K562 (cell line): ENCODE measurements around the gene ZNF831. TPM values are rescaled to one million over a fixed set of nuclear protein-coding genes. Genes with fewer than 3 reads are reported as not detected.

Experiments used
- ATAC-seq: fragments of 200-7000 bp; cut with Tn5 transposase; 3 replicates; pipeline ENCODE4 v1.9.1; 2020; ENCODE audit warnings: moderate library complexity
- BruUV-seq: library from RNA; stranded (reverse); fragments of 400-500 nt; replicated peaks from 2 replicates; lab custom pipeline; 2021; lab: Mats Ljungman, UMichigan
- CTCF ChIA-PET: fragments of 300-600 bp; formaldehyde crosslinking; extraction: SDS; loops from one replicate; lab custom pipeline; 2021; ENCODE audit warnings: low intra/inter-chr PET ratio; lab: Yijun Ruan, JAX
- POLR2A ChIA-PET: fragments of 300-600, 350-650 bp; sonication (Branson Sonifier 250); formaldehyde crosslinking; extraction: SDS; loops from one replicate; lab custom pipeline; 2021; ENCODE audit warnings: antibody characterized with exemption, inconsistent platforms; lab: Yijun Ruan, JAX
- DNase-seq, 4 experiments: peaks; one replicate each; pipeline versions ENCODE4 v3.0.0 to v3.0.0-alpha.2; 2011 to 2018; ENCODE audit warnings: low spot score in 3 of 4, mixed read lengths in 3 of 4; ENCODE audit errors: extremely low read depth in 1 of 4
- FAIRE-seq: peaks from 2 replicates; lab custom pipeline; 2011; peaks lifted over from hg19 to GRCh38; lab: Jason Lieb, UNC
- H2AFZ ChIP-seq: 2 replicates; pipeline ENCODE4 v1.6.0; 2011; ENCODE audit warnings: low read depth, low read length, control low read depth, inconsistent platforms
- H3K27ac ChIP-seq: fragments of 200-600 bp; 3 replicates; pipeline ENCODE4 v1.8.0; 2011; ENCODE audit warnings: low read depth, mild to moderate bottlenecking, control low read depth, inconsistent platforms, low read length, moderate library complexity, mixed read lengths; ENCODE audit errors: extremely low read depth
- H3K27me3 ChIP-seq, 2 experiments: fragments of 300-600 bp in 1 of 2; 2 replicates in 1 of 2; 3 replicates in 1 of 2; pipeline versions ENCODE4 v1.6.0 to v1.8.0; 2011; ENCODE audit warnings: inconsistent platforms in 2 of 2, low read length in 2 of 2, mild to moderate bottlenecking in 1 of 2, mixed read lengths in 1 of 2, moderate library complexity in 1 of 2; ENCODE audit not compliant: control insufficient read depth in 2 of 2, insufficient read depth in 2 of 2
- H3K36me3 ChIP-seq: fragments of 300-600 bp; 3 replicates; pipeline ENCODE4 v1.8.0; 2011; ENCODE audit warnings: mild to moderate bottlenecking, low read length, inconsistent platforms; ENCODE audit not compliant: control insufficient read depth, insufficient read depth
- H3K4me1 ChIP-seq, 2 experiments: fragments of 200-600 bp in 1 of 2; replicated peaks in 1 of 2; 2 replicates in 1 of 2; 3 replicates in 1 of 2; pipeline versions ENCODE4 v1.5.1 to v1.8.0; 2011; ENCODE audit warnings: inconsistent platforms in 2 of 2, low read length in 2 of 2, mild to moderate bottlenecking in 1 of 2, mixed read lengths in 1 of 2, moderate library complexity in 1 of 2; ENCODE audit not compliant: control insufficient read depth in 2 of 2, insufficient read depth in 2 of 2
- H3K4me2 ChIP-seq: 2 replicates; pipeline ENCODE4 v1.6.1; 2011; ENCODE audit warnings: low read length, control low read depth, inconsistent platforms, mixed read lengths; ENCODE audit not compliant: insufficient read depth
- H3K4me3 ChIP-seq: fragments of 200-600 bp; sonication (generic), shearing (Covaris generic); 2 replicates; pipeline ENCODE4 v1.5.1; 2016; ENCODE audit warnings: control low read depth, inconsistent platforms
- H3K79me2 ChIP-seq: fragments of 200-600 bp; 3 replicates; pipeline ENCODE4 v1.8.0; 2011; ENCODE audit warnings: low read length, inconsistent platforms; ENCODE audit not compliant: control insufficient read depth, insufficient read depth
- H3K9ac ChIP-seq, 2 experiments: 2 replicates each; pipeline versions ENCODE4 v1.6.0 to v1.6.1; 2011; ENCODE audit warnings: low read depth in 2 of 2, low read length in 2 of 2, control low read depth in 1 of 2, inconsistent platforms in 1 of 2, mild to moderate bottlenecking in 1 of 2, mixed read lengths in 1 of 2; ENCODE audit not compliant: insufficient read depth in 1 of 2
- H3K9me1 ChIP-seq: one replicate; pipeline ENCODE4 v1.6.0; 2011; ENCODE audit warnings: inconsistent platforms, mild to moderate bottlenecking, low read length, moderate library complexity; ENCODE audit not compliant: control insufficient read depth, insufficient read depth
- H3K9me3 ChIP-seq: replicated peaks from 2 replicates; pipeline ENCODE4 v1.5.1; 2011; ENCODE audit warnings: low read depth, low read length, inconsistent platforms; ENCODE audit not compliant: control insufficient read depth, insufficient read depth
- H4K20me1 ChIP-seq: replicated peaks from 2 replicates; pipeline ENCODE4 v1.6.1; 2011; ENCODE audit warnings: low read length, inconsistent platforms, mixed read lengths; ENCODE audit not compliant: control insufficient read depth, insufficient read depth
- CHD1 ChIP-seq: fragments of 200-600 bp; sonication (generic); IDR thresholded peaks from one replicate; pipeline ENCODE4 v1.6.1; 2012; ENCODE audit warnings: mild to moderate bottlenecking, moderate library complexity, low read length, inconsistent platforms
- EP300 ChIP-seq: IDR thresholded peaks from 2 replicates; pipeline ENCODE4 v1.6.1; 2012; ENCODE audit warnings: low read length, improper control_type of control experiment
- ID3 ChIP-seq, 2 experiments: fragments of 250-450 bp in 1 of 2; fragments of 450-650 bp in 1 of 2; sonication (Bioruptor Pico) in 1 of 2; IDR thresholded peaks; 2 replicates each; pipeline versions ENCODE4 v1.6.1 to v1.8.0; 2016 to 2021; ENCODE audit warnings: mild to moderate bottlenecking in 2 of 2, moderate library complexity in 2 of 2, missing compliant biosample characterization in 1 of 2, missing genetic modification characterization in 1 of 2
- MCM5 ChIP-seq: fragments of 450-650 bp; IDR thresholded peaks from 2 replicates; pipeline ENCODE4 v1.6.1; 2016; ENCODE audit warnings: low read depth
- PBX2 ChIP-seq, 2 experiments: IDR thresholded peaks in 1 of 2; conservative IDR thresholded peaks in 1 of 2; 2 replicates each; pipeline ENCODE4 v1.6.1; 2016; ENCODE audit warnings: low read depth in 2 of 2, mild to moderate bottlenecking in 1 of 2, missing compliant biosample characterization in 1 of 2, missing genetic modification characterization in 1 of 2, moderate library complexity in 1 of 2
- PTTG1 ChIP-seq: fragments of 450-650 bp; IDR thresholded peaks from 2 replicates; pipeline ENCODE4 v1.6.1; 2016; ENCODE audit warnings: low read depth, mild to moderate bottlenecking, missing genetic modification characterization, missing compliant biosample characterization
- RERE ChIP-seq: sonication (generic); formaldehyde crosslinking; IDR thresholded peaks from 2 replicates; pipeline ENCODE4 v1.8.0; 2023; ENCODE audit warnings: missing genetic modification reagents, mild to moderate bottlenecking, borderline replicate concordance
- TEAD2 ChIP-seq: fragments of 450-650 bp; IDR thresholded peaks from 2 replicates; pipeline ENCODE4 v1.6.1; 2016; ENCODE audit warnings: missing genetic modification characterization, control low read depth, missing compliant biosample characterization
- ZNF121 ChIP-seq: sonication (generic); formaldehyde crosslinking; conservative IDR thresholded peaks from 2 replicates; pipeline ENCODE4 v1.8.0; 2022; ENCODE audit warnings: missing genetic modification reagents
- ZNF644 ChIP-seq: fragments of 200-800 bp; sonication (Bioruptor generic); IDR thresholded peaks from 2 replicates; pipeline ENCODE4 v1.6.1; 2016; ENCODE audit warnings: low read depth, missing genetic modification characterization, missing compliant biosample characterization
- ZSCAN29 ChIP-seq: fragments of 450-650 bp; IDR thresholded peaks from 2 replicates; pipeline ENCODE4 v1.6.1; 2017
- WGBS: fragments of 100-300 bp; shearing (Covaris generic); methylation state at CpG from one replicate; pipeline ENCODE4 v1.1.6; 2016; ENCODE audit warnings: low coverage, mixed read lengths; ENCODE audit not compliant: insufficient coverage; ENCODE audit errors: missing lambda C conversion rate; 5-methylcytosine and 5-hydroxymethylcytosine counted together
- in situ Hi-C: fragments of 300-500 bp; cut with MboI; formaldehyde crosslinking; loops from 4 replicates; pipeline ENCODE4 v1.15.0; 2018; ENCODE audit warnings: inconsistent platforms, mixed read lengths
- intact Hi-C: fragments of 100-400 bp; cut with micrococcal nuclease; formaldehyde crosslinking; loops from 2 replicates; pipeline ENCODE4 v1.14.2; 2022
- polyA plus RNA-seq, 8 experiments: library from polyadenylated mRNA; depleted of rRNA in 4 of 8; stranded (reverse) in 5 of 8; unstranded in 3 of 8; fragments of >200 nt; fragmentation: Nextera tagmentation in 2 of 8; fragmentation: Illumina TruSeq in 1 of 8; extraction: Ambion mirVana in 2 of 8; extraction: Trizol in 1 of 8; gene quantifications; 2 replicates each; pipeline versions ENCODE4 v1.2.1 to v1.2.3, GENCODE V29; 2011 to 2014; ENCODE audit warnings: inconsistent platforms in 1 of 8, missing spikeins in 1 of 8
- total RNA-seq, 7 experiments: library from RNA; depleted of rRNA in 6 of 7; stranded (reverse); fragments of >200 nt in 6 of 7; fragmentation: Illumina TruSeq in 2 of 7; extraction: Trizol in 2 of 7; gene quantifications; 2 replicates each; pipeline versions ENCODE4 v1.2.1 to v1.2.3, GENCODE V29; 2011 to 2021; ENCODE audit warnings: low replicate concordance in 1 of 7

The ZNF831 gene
- total and polyA plus RNA-seq, 9 of the 15 experiments (the other 6 are each of a cell fraction or from before 2014, with no cell fraction given) = not detected

- TF ChIP-seq RERE = no peak
- no peak for TF ChIP-seq CHD1
- no peak for TF ChIP-seq ZSCAN29
- no peak for TF ChIP-seq EP300
These were observed 40.7 kb downstream of the ZNF831 start (continued) for GRCh38 chr20:59204165-59204894.

- H3K9ac ChIP-seq = no peak overlapping the region
- ATAC-seq (no peak), FAIRE-seq (no peak), DNase-seq (no peak)
- peaks cover 0 to 27% of the 10 kb centered on the region in 2 experiments; a peak in 3 of 5 replicates for H3K27me3 ChIP-seq
- H3K4me2 ChIP-seq = no peak overlapping the region
- no TSS peak for BruUV-seq
- H3K9me3 ChIP-seq = no peaks in the 10 kb centered on the region
- H3K79me2 ChIP-seq = no peaks in the 10 kb centered on the region
- 0 out of 2 replicates have a peak, but pooled peaks cover 2% of the 10 kb centered on the region for H4K20me1 ChIP-seq
- no peak overlapping the region for H3K27ac ChIP-seq
- no peak overlapping the region for H2AFZ ChIP-seq
- H3K36me3 ChIP-seq = no peaks in the 10 kb centered on the region
- H3K4me3 ChIP-seq = no peak overlapping the region
- H3K4me1 ChIP-seq = no peaks in the 10 kb centered on the region
- POLR2A ChIA-PET = interaction anchor here (0.6 kb wide), 1 partner anchor 83 kb away, joined by 3 read pairs; no protein-coding TSS in a partner anchor
- WGBS = 0% methylated on average over 5 of the region's 6 CpGs
- intact Hi-C loops (no loop called here), in situ Hi-C loops (no loop called here)
- CTCF ChIA-PET = interaction anchor here (0.6 to 5.4 kb wide), 2 partner anchors 335 to 514 kb away, joined by 6 to 31 read pairs; no protein-coding TSS in a partner anchor
- H3K9me1 ChIP-seq = no peaks in the 10 kb centered on the region
- TF ChIP-seq PTTG1 (tag) = no peak
- no peak for TF ChIP-seq PBX2 (CRISPR knock-in tag; IDR thresholded peaks at IDR 0.05; ENCODE audit: low read depth)
- no peak for TF ChIP-seq PBX2 (tag; conservative IDR thresholded peaks at IDR 0.05; ENCODE audit: low read depth)
- no peak for TF ChIP-seq MCM5
- no peak for TF ChIP-seq ZNF121 (CRISPR knock-in tag)
- no peak for TF ChIP-seq ZNF644 (tag)
- no peak for TF ChIP-seq TEAD2 (tag)
- no peak for TF ChIP-seq ID3 (CRISPR knock-in tag; IDR thresholded peaks at IDR 0.05)
- no peak for TF ChIP-seq ID3 (tag; IDR thresholded peaks at IDR 0.05)
These were observed 41.4 kb downstream of the ZNF831 start for GRCh38 chr20:59205044-59205443.
